HS-27A (cell line): ENCODE data around the gene ANO4.

Experiments used
- DNase-seq: peaks from one replicate; pipeline ENCODE4 v3.0.0-alpha.2; 2012; ENCODE audit warnings: low read depth, missing footprints

The ANO4 gene

DNA sequence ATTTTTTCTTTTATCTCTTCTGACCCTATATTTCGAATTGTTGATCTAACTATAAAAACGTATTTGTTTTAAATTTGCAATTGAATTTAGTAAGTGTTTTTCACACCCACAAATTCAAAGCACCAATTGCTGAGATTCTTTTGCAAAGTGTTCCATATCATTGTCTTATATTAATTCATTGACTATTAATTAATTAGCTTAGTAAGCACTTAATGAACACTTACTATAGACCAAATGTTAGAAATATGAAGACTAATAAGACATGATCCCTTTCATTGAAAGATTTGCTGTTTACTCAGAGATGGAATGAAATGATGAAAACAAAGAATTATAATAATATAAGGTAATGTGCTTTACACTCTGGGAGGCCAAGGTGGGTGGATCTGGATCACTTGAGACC lies 14.2 kb downstream of the ANO4 start:
- no peak for DNase-seq

DNA sequence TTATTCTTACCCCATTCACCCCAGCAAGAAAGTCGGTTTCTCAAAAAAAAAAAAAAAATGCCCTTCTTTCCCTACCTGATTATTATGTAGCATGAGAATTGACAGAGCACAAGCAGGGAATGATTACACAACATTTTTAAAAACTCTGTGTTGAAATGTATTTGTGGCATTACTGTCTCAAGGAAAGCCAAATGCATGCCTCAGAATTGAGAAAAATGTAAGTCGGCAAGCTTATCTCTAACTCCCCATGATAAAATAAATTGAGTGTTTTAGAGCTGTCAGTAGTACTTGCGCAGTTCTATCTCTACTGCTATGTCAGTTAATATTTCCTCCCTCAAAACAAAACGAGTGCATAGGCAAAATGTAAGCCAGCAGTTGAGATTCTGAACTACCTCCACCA lies 25.7 kb downstream of the ANO4 start:
- no peak for DNase-seq

DNA sequence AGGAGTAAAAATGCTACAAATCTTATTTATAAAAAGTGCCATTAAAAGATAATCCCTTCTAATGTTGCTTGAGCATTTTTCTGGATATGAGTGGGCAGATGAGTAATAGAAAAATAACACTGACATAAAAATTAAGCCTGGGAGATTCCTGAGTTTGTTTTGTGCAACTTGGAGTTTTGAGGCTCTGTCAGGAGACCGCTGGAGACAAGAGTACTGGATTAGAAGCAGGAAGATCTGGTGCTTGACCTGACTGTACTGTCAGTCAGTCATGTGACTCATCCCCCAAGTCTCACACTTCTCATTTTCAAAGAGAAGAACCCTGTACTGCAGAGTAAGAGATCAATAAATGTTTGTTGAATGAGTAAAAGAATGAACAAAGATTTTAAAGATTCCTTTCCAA lies 29.4 kb downstream of the ANO4 start:
- no peak for DNase-seq

DNA sequence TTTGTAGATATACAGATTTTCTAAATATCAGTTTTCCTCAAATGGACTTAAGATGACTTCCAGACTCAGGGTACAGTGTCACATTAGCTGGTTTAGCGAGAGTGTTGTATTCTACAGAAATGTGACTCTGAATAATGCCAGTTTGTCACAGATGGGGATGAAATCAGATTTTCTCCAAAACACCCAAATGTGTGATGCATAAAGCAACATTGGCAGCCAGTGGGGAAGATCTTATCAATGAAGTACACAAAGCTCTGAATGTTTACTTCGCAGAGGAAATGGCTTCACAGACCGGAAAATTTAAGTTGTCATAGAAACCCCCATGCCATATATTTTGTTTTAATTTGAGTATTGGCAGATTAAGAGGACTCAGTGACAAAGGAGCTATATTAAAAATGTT lies 29.9 kb downstream of the ANO4 start:
- no peak for DNase-seq

DNA sequence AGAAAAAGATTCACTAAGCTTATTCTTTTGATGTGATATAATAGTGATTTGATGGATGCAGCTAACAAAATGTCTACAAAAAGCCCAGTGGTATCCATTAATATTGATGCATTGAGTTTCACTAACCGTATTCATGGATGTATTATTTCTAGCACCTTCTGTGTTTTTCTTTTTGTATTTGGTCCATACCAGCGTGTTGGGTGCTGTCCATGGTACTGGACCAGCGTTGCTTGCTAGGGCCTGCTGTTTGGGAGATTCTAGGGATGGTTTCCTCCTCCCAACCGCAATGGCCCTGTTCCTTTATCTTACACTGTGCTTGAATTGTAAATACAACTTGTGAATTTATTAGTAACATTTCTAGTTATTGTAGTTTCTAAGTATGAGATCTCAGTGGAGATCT lies 31.7 kb downstream of the ANO4 start:
- no peak for DNase-seq

DNA sequence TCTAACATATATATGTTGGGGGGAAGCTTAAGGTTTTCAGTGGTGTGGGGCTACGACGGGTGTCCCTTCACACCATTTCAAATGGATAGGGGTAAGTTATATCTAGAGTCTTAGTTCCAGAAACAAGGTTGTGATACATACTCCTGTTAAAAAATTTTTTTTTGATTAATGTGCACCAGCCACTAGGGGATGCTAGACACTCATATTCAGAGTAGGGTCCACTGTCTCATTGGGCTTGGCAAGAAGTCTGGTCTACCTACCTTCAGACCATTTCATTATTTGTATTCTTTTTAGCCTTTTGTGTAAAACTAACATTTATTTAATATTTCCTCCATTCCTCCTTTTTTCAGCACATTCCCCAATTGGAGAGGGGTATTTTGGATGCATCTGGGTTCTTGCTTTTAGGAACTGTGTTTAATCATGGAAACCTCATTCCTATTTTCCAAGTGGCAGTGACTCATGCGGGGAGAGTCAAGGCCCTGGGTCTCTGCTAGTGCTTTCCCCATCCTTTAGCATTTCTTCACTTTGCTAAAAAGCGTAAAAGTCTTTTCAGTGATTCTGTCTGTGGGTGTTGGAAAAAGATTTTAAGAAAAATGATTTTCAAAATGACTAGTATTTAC lies 33.4 kb downstream of the ANO4 start:
- DNase-seq: no peak

DNA sequence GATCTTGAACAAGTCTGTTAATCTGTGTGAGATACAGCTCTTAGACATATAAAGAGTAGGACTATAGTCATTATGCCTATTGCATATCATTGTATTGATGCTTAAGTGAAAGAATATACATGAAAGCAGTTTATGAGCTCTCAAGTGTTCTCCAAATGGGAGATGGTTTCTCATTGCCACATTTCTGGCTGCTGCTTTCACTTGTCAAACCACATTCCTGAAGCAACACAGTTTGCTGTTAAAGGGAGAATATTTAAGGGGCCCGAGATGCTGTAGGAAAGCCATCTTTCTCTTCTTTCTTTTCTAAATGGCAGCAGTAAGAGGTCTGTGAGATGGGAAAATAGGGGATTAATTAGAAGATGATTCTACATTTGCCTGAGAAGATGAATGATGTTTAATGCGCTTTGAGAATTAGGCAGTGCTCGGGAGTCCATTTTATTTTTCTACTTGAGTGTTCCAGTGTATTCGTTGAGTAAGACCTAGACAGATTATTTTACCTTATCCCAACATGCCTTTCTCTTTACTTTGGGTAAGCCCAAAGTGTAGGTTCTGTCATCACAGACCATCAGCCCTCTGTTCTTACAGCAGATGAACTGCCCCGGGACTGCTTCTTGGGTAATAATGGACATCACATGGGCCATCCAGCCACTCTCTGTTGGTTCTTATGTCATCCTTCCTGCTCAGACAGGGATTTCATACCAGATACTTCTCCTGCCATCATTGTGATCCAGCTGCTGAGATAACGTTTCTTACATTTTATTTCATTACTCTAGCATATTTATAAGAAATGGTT lies 35.6 kb downstream of the ANO4 start:
- DNase-seq: no peak

DNA sequence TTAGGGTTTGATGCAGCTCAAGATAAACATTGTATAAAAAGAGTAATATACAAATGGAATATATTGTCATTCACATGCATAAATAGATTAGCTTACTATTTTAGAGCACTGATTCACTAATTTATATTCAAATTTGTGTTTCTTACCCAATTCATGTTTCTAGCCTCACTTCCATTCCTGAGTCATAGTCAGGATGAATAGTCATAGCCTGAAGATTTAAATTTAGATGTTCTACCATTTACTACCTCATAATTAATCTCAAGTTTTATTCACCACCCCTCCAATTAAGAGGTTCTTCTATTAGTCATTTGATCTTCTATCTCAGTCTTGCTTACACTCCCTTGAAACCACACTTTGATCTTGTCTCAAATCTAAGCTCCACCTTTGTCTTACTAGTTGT lies 38.7 kb downstream of the ANO4 start:
- DNase-seq: no peak

DNA sequence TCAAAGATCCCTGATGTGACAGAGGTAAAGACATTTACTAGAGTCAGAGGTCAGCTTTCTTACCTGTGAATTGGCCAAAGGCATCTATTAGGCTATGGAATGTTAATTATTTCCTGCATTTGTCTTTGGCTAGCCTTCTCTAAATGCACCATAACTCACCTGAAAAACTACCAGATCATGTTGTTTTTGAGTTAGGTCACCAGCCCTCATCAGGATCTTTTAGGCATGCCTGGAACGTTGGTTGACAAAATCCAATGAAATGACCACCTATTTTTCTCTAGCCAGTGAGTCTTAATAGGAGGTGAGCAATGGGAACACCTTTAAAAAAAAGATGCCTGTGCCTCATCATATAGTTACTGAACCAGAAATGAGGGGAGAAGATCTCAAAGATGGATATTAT lies 46.2 kb downstream of the ANO4 start:
- DNase-seq: no peak

DNA sequence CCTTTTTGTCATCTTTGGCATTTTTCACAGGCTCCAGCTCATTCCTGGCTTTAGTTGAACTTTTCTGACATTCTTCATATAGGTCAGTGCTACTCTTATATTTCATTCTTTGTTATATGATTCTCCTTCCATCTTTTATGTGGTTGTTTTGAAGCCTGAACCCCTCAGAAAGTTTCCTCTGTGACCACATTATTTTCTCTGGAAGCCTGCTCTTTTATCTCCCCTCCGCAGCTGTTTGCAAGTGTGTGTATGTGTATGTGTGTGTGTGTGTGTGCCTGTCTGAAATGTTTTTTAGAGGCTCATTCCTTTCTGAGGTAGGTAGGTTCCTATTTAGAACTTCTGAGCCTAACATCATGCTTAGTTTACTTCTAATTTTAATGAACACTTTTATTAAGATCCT lies 47.6 kb downstream of the ANO4 start:
- no peak for DNase-seq

DNA sequence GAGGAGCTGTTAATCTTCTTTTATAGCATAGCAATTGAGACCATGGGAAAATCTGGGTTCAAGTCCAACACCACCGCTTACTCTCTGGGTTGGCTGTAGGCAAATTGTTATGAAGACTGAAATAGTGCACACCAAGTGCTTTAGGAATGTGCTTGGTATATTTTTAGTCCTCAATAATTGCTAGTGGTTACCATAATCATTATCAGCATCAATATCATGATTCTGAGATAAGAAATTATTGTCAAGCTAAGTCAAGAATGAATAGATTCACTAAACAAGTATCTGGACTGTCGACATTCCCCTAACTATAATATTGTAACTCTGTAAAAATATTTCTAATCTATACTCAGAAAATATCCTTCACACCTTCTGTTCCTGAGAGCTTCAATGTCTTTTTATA lies 48.5 kb downstream of the ANO4 start:
- no peak for DNase-seq

DNA sequence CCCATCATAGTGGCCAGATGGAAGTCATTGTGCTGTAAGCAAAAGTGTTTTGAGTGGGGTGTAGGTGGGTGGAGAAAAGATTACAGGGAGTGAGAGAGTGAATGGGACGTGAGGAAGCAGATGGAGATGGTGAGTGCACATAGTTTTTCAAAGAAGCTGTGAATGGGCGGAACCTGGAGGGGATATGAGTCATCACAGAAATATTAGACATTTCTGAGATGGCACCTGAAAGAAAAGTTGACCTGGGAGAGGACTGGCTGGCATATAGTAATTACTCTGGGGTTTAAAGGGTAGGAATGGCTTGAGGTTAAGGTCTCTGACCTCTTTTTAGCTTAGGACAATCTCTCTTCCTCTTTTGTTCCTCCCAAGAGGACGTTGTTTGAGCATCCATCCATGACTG lies 50.5 kb downstream of the ANO4 start:
- no peak for DNase-seq

DNA sequence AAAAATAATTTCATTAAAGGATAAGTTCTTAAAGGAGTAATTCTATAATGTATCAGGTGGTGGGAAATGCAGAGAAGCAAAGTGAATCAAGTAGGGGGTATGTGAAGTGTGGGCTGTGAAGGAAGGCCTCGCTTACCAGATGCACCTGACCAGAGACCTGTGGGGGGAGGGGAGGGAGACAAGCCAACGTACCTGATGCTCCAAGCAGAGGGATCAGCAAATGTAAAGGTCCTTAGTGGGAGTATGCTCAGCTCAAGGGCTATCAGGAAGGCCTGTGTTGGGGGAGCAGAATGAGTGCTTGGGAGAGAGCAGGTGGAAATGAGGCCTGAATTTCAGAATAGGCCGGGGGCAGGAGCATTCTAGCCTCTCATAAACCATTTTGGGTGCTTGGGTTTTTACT lies 57.1 kb downstream of the ANO4 start:
- DNase-seq: no peak

DNA sequence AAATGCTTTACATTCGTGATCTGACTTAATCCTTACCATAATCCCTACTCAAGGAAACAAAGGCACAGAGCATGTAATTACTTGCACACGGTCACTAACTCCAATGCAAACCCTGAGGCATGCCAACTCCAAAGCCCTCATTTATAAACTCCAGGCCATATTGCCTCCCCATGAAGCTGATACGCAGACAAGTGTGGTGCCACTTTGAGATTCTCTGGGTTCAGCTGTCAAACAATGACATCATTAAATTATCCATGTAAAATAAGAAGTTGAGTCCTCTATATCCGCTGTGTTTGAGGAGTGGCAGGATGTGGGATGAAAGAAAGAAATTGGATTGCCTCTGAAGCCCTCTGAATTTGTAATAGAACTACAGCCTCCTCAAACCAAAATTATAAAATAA lies 62.8 kb downstream of the ANO4 start:
- no peak for DNase-seq

DNA sequence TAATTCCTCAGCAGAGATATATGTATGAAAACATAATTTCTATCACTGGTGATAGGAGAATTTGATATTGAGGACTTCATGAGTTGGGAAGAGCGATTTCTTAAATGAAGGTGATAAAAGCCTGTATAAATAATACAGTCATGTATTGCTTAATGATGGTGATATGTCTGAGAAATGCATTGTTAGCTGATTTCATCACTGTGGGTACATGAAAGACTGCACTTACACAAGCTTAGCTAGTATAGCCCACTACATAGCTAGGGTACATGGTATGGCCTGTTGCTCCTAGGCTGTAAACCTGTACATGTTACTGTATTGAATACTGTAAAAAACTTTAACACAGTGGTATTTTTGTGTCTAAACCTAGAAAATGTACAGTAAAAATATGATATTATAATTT lies 63.4 kb downstream of the ANO4 start:
- no peak for DNase-seq

DNA sequence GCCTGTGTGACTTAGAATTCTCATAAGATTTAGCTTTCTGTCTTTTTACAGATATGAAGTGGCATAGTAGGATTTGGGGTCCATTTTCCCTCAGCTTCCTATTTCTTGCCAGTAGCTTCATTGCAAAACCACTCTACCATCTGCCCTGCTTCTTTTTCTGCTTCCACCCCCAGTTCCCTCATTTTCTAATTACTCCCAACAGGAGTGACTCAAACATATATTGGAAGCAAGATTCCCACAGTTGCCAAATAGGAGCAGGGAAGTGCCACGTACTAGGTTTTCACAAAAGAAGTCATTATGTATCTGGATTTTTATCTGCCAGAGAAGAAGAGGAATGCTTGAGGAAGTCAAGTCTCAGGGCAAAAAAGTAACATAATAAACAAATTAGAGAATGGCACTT lies 64.1 kb downstream of the ANO4 start:
- DNase-seq: no peak

DNA sequence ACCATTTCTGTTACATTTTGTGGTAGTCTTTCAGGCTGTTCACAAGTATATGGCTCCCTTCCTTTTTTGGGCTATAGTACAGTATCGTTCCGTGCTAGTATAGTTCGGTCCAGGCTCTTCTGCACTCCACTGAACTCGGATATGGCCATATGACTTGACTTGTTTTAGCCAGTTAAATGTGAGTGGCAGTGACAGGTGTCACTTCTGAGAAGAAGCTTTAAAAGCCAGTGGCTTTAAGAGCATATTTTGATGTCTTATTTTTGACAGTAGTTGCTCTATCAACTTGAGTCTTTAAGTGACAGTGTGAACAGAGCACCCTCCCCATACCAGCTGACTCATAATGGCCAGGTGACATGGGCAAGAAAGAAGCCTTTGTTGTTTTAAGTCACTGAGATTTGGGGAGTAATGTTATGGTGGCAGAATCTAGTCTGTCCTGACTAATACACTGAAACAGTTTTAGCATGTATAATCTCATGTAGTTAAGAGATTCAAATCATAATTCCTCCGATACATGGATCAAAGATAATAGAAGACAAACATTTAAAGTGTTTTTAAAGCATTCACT lies 64.6 kb downstream of the ANO4 start:
- no peak for DNase-seq

DNA sequence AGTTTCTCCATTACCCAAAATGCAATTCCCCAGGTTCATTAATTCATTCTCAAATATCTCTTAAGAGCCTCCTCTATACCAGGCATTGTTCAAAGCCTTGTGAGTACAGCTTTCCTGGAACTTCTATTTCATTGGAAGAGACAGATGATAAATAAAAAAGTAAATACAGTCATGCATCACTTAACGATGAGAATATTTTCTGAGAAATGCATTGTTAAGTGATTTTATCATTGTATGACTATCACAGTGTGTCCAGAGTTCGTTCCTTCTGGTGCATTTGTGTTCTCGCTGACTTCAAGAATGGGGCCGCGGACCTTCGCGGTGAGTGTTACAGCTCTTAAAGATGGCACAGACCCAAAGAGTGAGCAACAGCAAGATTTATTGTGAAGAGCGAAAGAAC lies 66.0 kb downstream of the ANO4 start:
- DNase-seq: no peak

DNA sequence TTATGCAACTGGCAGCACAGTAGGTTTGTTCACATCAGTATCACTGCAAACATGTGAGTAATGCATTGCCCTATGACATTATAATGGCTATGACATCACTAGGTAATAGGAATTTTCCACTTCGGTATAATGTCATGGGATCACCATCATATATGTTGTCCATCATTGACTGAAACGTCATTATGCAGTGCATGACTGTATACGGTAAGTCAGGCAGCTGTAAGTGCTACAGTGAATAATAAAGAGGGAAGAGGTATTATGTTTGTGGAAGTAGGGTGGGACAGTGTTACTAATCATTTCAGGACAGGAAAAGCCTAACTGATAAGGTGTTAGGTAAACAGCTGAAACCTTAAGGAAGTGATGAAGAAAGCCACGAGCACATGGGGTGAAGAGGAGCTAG lies 68.1 kb downstream of the ANO4 start:
- no peak for DNase-seq

DNA sequence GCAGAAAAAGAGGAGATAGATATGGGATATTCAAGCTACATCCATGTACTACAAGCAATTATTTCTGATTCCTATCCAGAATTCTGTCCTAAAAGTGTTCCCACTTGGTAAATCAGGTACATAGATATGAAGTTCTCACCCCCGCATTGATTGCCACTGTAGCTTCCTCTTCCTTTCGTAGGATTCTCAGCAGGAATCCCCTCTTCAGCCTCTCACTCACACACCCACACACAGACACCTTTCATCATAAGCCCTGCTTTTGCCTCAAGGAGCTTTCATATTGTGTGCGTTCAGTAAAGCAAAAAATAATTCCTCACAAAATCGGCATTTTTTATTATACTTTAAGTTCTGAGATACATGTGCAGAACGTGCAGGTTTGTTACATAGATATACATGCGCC lies 69.8 kb downstream of the ANO4 start:
- no peak for DNase-seq

DNA sequence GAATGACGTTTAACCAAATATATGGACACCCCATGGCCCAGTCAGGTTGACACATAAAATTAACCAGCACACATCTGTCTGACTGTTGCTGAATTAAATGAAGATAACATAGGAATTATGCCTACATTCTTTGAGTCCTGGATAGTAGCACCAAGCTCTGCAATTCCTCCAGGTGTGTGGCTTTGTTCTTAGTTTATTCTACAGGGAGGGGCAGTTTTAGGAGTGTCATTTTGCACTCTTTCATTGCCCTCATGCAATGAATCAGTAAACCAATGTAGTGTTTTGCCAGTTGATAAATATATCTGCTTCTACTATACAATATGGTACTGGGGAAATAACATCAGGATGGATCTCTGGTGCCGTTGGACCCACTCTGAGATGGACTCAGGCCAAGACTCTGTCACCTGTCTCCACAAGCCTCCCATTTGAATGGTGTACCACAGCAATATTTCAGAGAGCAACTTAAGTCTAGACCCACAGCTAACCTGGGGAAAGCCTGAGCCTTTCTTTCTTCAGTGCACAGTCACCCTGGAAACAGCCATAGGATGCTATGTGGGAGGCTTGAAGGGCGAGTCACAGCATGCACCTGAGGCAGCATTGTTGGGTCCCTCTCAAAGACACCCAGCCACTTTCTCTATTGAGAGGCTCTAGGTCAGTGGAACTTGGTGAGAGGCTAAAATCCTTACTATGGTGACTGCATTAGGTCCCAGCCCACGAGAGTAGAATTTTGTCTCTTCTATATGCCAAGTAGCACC lies 73.2 kb downstream of the ANO4 start:
- DNase-seq: no peak

DNA sequence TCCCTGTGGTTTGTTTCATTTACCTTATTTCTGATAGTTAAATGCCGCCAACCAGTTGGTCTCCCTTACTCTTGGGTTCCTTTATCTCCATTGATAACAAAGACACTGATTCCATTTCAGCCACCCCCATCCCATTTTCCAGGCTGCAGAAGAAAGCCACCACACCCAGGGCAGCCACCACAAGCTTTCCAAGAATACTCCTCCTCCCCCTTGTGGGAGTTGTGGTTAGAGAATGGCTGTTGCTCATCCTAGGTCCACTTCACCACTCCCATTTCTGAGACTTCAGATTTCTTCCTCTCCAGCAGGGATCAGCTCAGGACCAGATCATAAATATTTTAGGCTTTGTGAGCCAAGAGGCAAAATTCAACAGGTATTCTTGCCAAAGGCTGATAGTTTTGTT lies 73.9 kb downstream of the ANO4 start:
- no peak for DNase-seq

DNA sequence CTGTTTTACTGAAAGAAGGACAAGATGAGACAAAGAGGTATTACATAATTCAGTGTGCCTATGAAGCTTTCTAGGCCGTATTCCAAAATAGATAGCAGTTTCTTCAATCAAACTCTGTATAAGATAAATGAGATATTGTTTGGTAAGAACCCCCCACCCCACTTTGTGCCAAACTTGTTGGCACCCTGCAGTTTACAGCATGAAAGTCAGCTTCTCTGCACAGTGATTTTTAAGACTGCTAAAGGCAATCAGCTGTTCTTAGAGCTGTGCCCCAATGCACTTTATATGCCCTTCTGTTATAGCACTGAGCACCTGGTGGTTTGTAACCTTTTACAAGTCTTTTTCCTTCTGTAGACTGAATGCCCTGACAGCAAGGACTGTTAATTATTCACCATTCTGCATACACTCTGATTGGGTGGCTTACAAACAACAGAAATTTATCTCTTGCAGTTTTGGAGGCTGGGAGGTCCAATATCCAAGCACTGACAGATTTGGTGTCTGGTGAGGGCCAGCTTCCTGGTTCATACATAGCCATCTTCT lies 76.7 kb downstream of the ANO4 start:
- no peak for DNase-seq
